ENCODE data around the gene C1orf116. TPM values are rescaled to one million over a fixed set of nuclear protein-coding genes. Genes with fewer than 3 reads are reported as not detected.

Gene C1orf116
- total and polyA plus RNA-seq, 7 experiments from 2014 or later = 0.11 to 0.15 TPM; not detected in 5

GRCh38 chr1:207001492-207002245 lies 30.9 kb downstream of the C1orf116 start:
- H3K27ac Mint-ChIP-seq = no peak overlapping the region

GRCh38 chr1:207000651-207001291 lies 31.8 kb downstream of the C1orf116 start:
- H3K36me3 ChIP-seq (ENCODE audit: control insufficient read depth in 2 of 3, insufficient read depth in 3 of 3, low read length in 3 of 3) = no peaks in the 10 kb centered on the region
- ATAC-seq = no peak
- no peaks in the 10 kb centered on the region for H3K27me3 ChIP-seq (ENCODE audit: control insufficient read depth in 2 of 2, insufficient read depth in 2 of 2, low read length in 2 of 2)
- Mint-ChIP-seq H3K4me3 (no peak overlapping the region), H3K36me3 (no peaks in the 10 kb centered on the region), H3K27ac (no peak overlapping the region), H3K4me1 (peaks cover 0 to 8% (median 4%) of the 10 kb centered on the region in 7 donors), H3K27me3 (peaks cover 0 to 32% (median 6%) of the 10 kb centered on the region in 5 donors), H3K9me3 (no peaks in the 10 kb centered on the region)
- no peaks in the 10 kb centered on the region for H3K4me1 ChIP-seq (ENCODE audit: control insufficient read depth in 2 of 2, insufficient read depth in 2 of 2, low read length in 2 of 2)
- DNase-seq = no peak
- ChIA-PET POLR2A (no interaction called here), CTCF (interaction anchor here (0.7 kb wide), 1 partner anchor 21 kb away, joined by 3 read pairs; no protein-coding TSS in a partner anchor)
- intact Hi-C loops (cut with micrococcal nuclease) = no loop called here
- H3K27ac ChIP-seq (ENCODE audit: low read depth, low read length) = no peak overlapping the region
- no peaks in the 10 kb centered on the region for H3K9me3 ChIP-seq (ENCODE audit: control insufficient read depth in 2 of 3, low read length in 3 of 3)
- no peak overlapping the region for H3K4me3 ChIP-seq (ENCODE audit: low read length)

More at GRCh38 chr1:207001492-207002245, 30.9 kb downstream of the C1orf116 start:
- CTCF ChIA-PET = interaction anchor here (0.5 to 0.7 kb wide), 2 partner anchors 275 to 437 kb away, joined by 3 to 8 read pairs; no protein-coding TSS in a partner anchor
- Mint-ChIP-seq H3K9me3 (no peaks in the 10 kb centered on the region), H3K4me1 (peaks cover 0 to 8% (median 4%) of the 10 kb centered on the region in 7 donors), H3K27me3 (peaks cover 0 to 30% (median 6%) of the 10 kb centered on the region in 5 donors), H3K4me3 (no peak overlapping the region), H3K36me3 (no peaks in the 10 kb centered on the region)
- Histone ChIP-seq H3K27ac (ENCODE audit: low read depth, low read length) (no peak overlapping the region), H3K4me1 (ENCODE audit: control insufficient read depth in 2 of 2, insufficient read depth in 2 of 2, low read length in 2 of 2) (no peaks in the 10 kb centered on the region), H3K9me3 (ENCODE audit: control insufficient read depth in 2 of 3, low read length in 3 of 3) (no peaks in the 10 kb centered on the region), H3K36me3 (ENCODE audit: control insufficient read depth in 2 of 3, insufficient read depth in 3 of 3, low read length in 3 of 3) (no peaks in the 10 kb centered on the region), H3K4me3 (ENCODE audit: low read length) (no peak overlapping the region), H3K27me3 (ENCODE audit: control insufficient read depth in 2 of 2, insufficient read depth in 2 of 2, low read length in 2 of 2) (no peaks in the 10 kb centered on the region)
- no peak for DNase-seq
- intact Hi-C loops (cut with micrococcal nuclease) = no loop called here
- POLR2A ChIA-PET = no interaction called here
- ATAC-seq = no peak

DNA sequence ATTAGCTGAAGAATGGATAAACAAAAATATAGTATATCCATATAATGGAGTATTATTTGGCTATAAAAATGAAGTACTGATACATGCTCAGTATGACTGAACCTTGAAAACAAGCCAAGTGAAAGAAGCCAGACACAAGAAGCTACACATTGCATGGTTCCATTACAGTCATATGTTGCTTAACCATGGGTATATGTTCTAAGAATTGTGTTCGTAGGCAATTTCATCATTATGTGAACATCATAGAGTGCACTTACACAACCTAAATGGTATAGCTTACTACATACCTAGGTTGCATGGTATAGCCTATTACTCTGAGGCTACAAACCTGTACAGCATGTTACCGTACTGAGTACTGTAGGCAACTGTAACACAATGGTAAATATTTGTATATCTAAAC lies 33.7 kb downstream of the C1orf116 start:
- Histone ChIP-seq H3K36me3 (ENCODE audit: control insufficient read depth in 2 of 3, insufficient read depth in 3 of 3, low read length in 3 of 3) (no peaks in the 10 kb centered on the region), H3K27ac (ENCODE audit: low read depth, low read length) (no peak overlapping the region), H3K9me3 (ENCODE audit: control insufficient read depth in 2 of 3, low read length in 3 of 3) (no peaks in the 10 kb centered on the region), H3K4me1 (ENCODE audit: control insufficient read depth in 2 of 2, insufficient read depth in 2 of 2, low read length in 2 of 2) (no peaks in the 10 kb centered on the region), H3K4me3 (ENCODE audit: low read length) (no peak overlapping the region), H3K27me3 (ENCODE audit: control insufficient read depth in 2 of 2, insufficient read depth in 2 of 2, low read length in 2 of 2) (no peaks in the 10 kb centered on the region)
- intact Hi-C loops (cut with micrococcal nuclease) = no loop called here
- ChIA-PET POLR2A (no interaction called here), CTCF (interaction anchor here (1.0 to 1.4 kb wide), 2 partner anchors 12 to 500 kb away, joined by 3 to 4 read pairs; no protein-coding TSS in a partner anchor)
- DNase-seq = no peak
- no peak overlapping the region for H3K4me3 Mint-ChIP-seq
- peaks cover 0 to 1% (median 0%) of the 10 kb centered on the region in 7 donors for H3K4me1 Mint-ChIP-seq
- no peak overlapping the region for H3K27ac Mint-ChIP-seq
- peaks cover 0 to 40% (median 0%) of the 10 kb centered on the region in 5 donors for H3K27me3 Mint-ChIP-seq
- no peaks in the 10 kb centered on the region for H3K9me3 Mint-ChIP-seq
- no peaks in the 10 kb centered on the region for H3K36me3 Mint-ChIP-seq
- no peak for ATAC-seq

- Histone ChIP-seq H3K27ac (ENCODE audit: low read depth, low read length) (no peak overlapping the region), H3K36me3 (ENCODE audit: control insufficient read depth in 2 of 3, insufficient read depth in 3 of 3, low read length in 3 of 3) (no peaks in the 10 kb centered on the region), H3K4me3 (ENCODE audit: low read length) (no peak overlapping the region), H3K9me3 (ENCODE audit: control insufficient read depth in 2 of 3, low read length in 3 of 3) (no peaks in the 10 kb centered on the region), H3K27me3 (ENCODE audit: control insufficient read depth in 2 of 2, insufficient read depth in 2 of 2, low read length in 2 of 2) (peaks cover 0 to 3% of the 10 kb centered on the region in 2 donors), H3K4me1 (ENCODE audit: control insufficient read depth in 2 of 2, insufficient read depth in 2 of 2, low read length in 2 of 2) (no peaks in the 10 kb centered on the region)
- H3K27ac Mint-ChIP-seq = peak overlapping the region in 1 of 9 donors; percentile 67
- H3K4me1 Mint-ChIP-seq = peaks cover 0 to under 1% (median 0%) of the 10 kb centered on the region in 7 donors
- ChIA-PET CTCF (interaction anchor here (0.8 to 1.0 kb wide), 3 partner anchors 11 to 531 kb away, joined by 3 to 4 read pairs (median 4); no protein-coding TSS in a partner anchor), POLR2A (no interaction called here)
- H3K27me3 Mint-ChIP-seq = peaks cover 4 to 81% (median 18%) of the 10 kb centered on the region in 5 donors
- no peak overlapping the region for H3K4me3 Mint-ChIP-seq
- no peaks in the 10 kb centered on the region for H3K9me3 Mint-ChIP-seq
- intact Hi-C loops (cut with micrococcal nuclease) = no loop called here
- H3K36me3 Mint-ChIP-seq = no peaks in the 10 kb centered on the region
- DNase-seq (no peak), ATAC-seq (no peak)
These were observed 39.8 kb downstream of the C1orf116 start for GRCh38 chr1:206992790-206993189.

DNA sequence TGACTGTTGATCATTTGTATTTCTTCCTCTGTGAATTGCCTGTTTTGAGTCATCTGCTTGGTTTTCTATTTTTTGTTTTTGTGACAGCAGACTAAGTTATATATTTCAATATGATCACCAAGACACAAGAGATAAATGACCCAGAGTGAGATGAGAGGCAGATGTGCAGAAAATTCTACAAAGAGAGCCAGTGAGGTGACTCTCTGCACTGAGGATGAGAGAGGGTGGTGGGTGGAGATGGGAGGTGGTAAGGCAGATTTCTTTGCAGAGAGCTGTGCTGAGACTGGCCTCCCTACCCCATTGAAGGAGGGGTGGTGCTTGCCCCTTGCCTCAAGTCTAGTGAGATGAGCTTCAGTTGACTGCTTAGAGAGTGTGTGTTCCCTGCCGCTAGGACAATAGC lies 44.7 kb downstream of the C1orf116 start:
- no peak overlapping the region for H3K4me3 ChIP-seq (ENCODE audit: low read length)
- no peak for DNase-seq
- Mint-ChIP-seq H3K9me3 (no peaks in the 10 kb centered on the region), H3K27ac (peak overlapping the region in 1 of 9 donors; percentile 16), H3K4me3 (no peak overlapping the region), H3K4me1 (peaks cover 0 to 4% (median 0%) of the 10 kb centered on the region in 7 donors), H3K36me3 (no peaks in the 10 kb centered on the region), H3K27me3 (peaks cover 7 to 77% (median 33%) of the 10 kb centered on the region in 5 donors)
- no peak overlapping the region for H3K27ac ChIP-seq (ENCODE audit: low read depth, low read length)
- no peak for ATAC-seq
- no peaks in the 10 kb centered on the region for H3K4me1 ChIP-seq (ENCODE audit: control insufficient read depth in 2 of 2, insufficient read depth in 2 of 2, low read length in 2 of 2)
- intact Hi-C loops (cut with micrococcal nuclease) = no loop called here
- H3K9me3 ChIP-seq (ENCODE audit: control insufficient read depth in 2 of 3, low read length in 3 of 3) = no peaks in the 10 kb centered on the region
- ChIA-PET POLR2A (no interaction called here), CTCF (interaction anchor here (1.1 kb wide), 1 partner anchor 358 kb away, joined by 3 read pairs; no protein-coding TSS in a partner anchor)
- peaks cover 3 to 4% of the 10 kb centered on the region in 2 donors for H3K27me3 ChIP-seq (ENCODE audit: control insufficient read depth in 2 of 2, insufficient read depth in 2 of 2, low read length in 2 of 2)
- H3K36me3 ChIP-seq (ENCODE audit: control insufficient read depth in 2 of 3, insufficient read depth in 3 of 3, low read length in 3 of 3) = no peaks in the 10 kb centered on the region

DNA sequence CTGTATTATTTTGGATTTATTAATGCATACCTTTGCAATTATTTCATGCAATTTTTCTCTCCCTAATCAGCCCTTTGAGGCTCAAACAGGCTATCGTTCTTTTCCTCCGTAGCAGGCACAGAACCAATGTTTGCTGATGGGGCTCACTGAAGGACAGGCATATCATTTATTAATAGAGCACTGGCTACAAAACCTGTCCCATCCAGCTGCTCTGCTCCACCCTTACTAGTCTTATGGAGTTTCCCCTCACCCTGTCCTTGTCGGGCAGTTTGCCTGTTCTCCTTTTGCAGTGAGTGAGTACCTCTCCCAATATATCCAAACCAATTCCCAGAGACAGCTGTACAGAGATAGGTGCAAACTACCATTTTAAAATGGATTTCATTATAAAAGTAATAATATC lies 45.7 kb downstream of the C1orf116 start:
- H3K27me3 Mint-ChIP-seq = peaks cover 5 to 74% (median 26%) of the 10 kb centered on the region in 5 donors
- CTCF ChIA-PET = interaction anchor here (0.6 to 2.0 kb wide), 3 partner anchors 32 to 75 kb away, joined by 4 to 6 read pairs (median 5); no protein-coding TSS in a partner anchor

More for the DNA sequence above, 45.7 kb downstream of the C1orf116 start:
- intact Hi-C loops (cut with micrococcal nuclease) = no loop called here
- no peaks in the 10 kb centered on the region for H3K4me1 ChIP-seq (ENCODE audit: control insufficient read depth in 2 of 2, insufficient read depth in 2 of 2, low read length in 2 of 2)
- peaks cover 3 to 4% of the 10 kb centered on the region in 2 donors for H3K27me3 ChIP-seq (ENCODE audit: control insufficient read depth in 2 of 2, insufficient read depth in 2 of 2, low read length in 2 of 2)
- Mint-ChIP-seq H3K36me3 (no peaks in the 10 kb centered on the region), H3K9me3 (no peaks in the 10 kb centered on the region), H3K27ac (no peak overlapping the region), H3K4me3 (no peak overlapping the region), H3K4me1 (peaks cover 0 to 4% (median 0%) of the 10 kb centered on the region in 7 donors)
- no peak overlapping the region for H3K4me3 ChIP-seq (ENCODE audit: low read length)
- H3K27ac ChIP-seq (ENCODE audit: low read depth, low read length) = no peak overlapping the region
- POLR2A ChIA-PET = no interaction called here
- no peaks in the 10 kb centered on the region for H3K36me3 ChIP-seq (ENCODE audit: control insufficient read depth in 2 of 3, insufficient read depth in 3 of 3, low read length in 3 of 3)
- ATAC-seq (no peak), DNase-seq (no peak)
- no peaks in the 10 kb centered on the region for H3K9me3 ChIP-seq (ENCODE audit: control insufficient read depth in 2 of 3, low read length in 3 of 3)

Data from naive thymus-derived CD4-positive, alpha-beta T cell (primary cell).